Stimulated activated CD8-positive, alpha-beta memory T cell treated with anti-CD3 and anti-CD28 coated beads, Interleukin-15, amount 100 ng/mL, for 4 hours (primary cell): Measurements from ENCODE around the gene TRAM2.

Source experiments
- DNase-seq, 2 donors: peaks; one replicate each; pipeline ENCODE4 v3.0.0-alpha.2; 2020; ENCODE audit warnings: low read depth in 2 of 2

TRAM2 gene

GRCh38 chr6:52546678-52547077 lies 30.2 kb downstream of the TRAM2 start:
- no peak for DNase-seq

GRCh38 chr6:52546192-52546591 lies 30.7 kb downstream of the TRAM2 start:
- DNase-seq, result no peak

GRCh38 chr6:52545406-52546119 lies 31.3 kb downstream of the TRAM2 start:
- no peak for DNase-seq

GRCh38 chr6:52544602-52545405 lies 32.1 kb downstream of the TRAM2 start:
- no peak for DNase-seq

GRCh38 chr6:52543729-52544601 lies 32.9 kb downstream of the TRAM2 start:
- DNase-seq, result no peak

- no peak for DNase-seq
These were observed 33.6 kb downstream of the TRAM2 start for GRCh38 chr6:52543262-52543661.

- no peak for DNase-seq
These were observed 35.7 kb downstream of the TRAM2 start for GRCh38 chr6:52541135-52541534.

GRCh38 chr6:52540286-52540902 lies 36.5 kb downstream of the TRAM2 start:
- no peak for DNase-seq

- no peak for DNase-seq
These were observed 37.3 kb downstream of the TRAM2 start for GRCh38 chr6:52539607-52540006.

GRCh38 chr6:52538901-52539354 lies 37.9 kb downstream of the TRAM2 start:
- DNase-seq, result no peak

GRCh38 chr6:52538252-52538900 lies 38.5 kb downstream of the TRAM2 start:
- no peak for DNase-seq

- no peak for DNase-seq
These were observed 39.7 kb downstream of the TRAM2 start for GRCh38 chr6:52537001-52537753.

- DNase-seq, result no peak
These were observed 40.4 kb downstream of the TRAM2 start for GRCh38 chr6:52536424-52536916.

- no peak for DNase-seq
These were observed 41.0 kb downstream of the TRAM2 start for GRCh38 chr6:52535711-52536423.

- DNase-seq, result no peak
These were observed 41.9 kb downstream of the TRAM2 start for GRCh38 chr6:52534966-52535390.

GRCh38 chr6:52534363-52534762 lies 42.5 kb downstream of the TRAM2 start:
- no peak for DNase-seq

- no peak for DNase-seq
These were observed 43.4 kb downstream of the TRAM2 start for GRCh38 chr6:52533491-52533890.

GRCh38 chr6:52532457-52532856 lies 44.4 kb downstream of the TRAM2 start:
- DNase-seq, result no peak

GRCh38 chr6:52531834-52532233 lies 45.0 kb downstream of the TRAM2 start:
- DNase-seq, result no peak

GRCh38 chr6:52531396-52531795 lies 45.5 kb downstream of the TRAM2 start:
- DNase-seq, result no peak
